Mesenteric fat pad (tissue), 1 donor: ENCODE data around the gene EPS15. TPM values are rescaled to one million over a fixed set of nuclear protein-coding genes. Genes with fewer than 3 reads are reported as not detected.
"Not testable (repeated sequence)": the region's sequence is repeated elsewhere in the genome, so short reads cannot be mapped to it uniquely, and the experiment has no call there.

ENCODE experiments used
- DNase-seq: peaks from one replicate; pipeline ENCODE4 v3.0.0-alpha.2; 2020; ENCODE audit warnings: low spot score
- total RNA-seq: library from RNA; stranded (reverse); fragmentation: NEBNext Ultra II Directional; extraction: Animal tissue kit (Norgen Biotek cat#: 25700); gene quantifications from one replicate; pipeline ENCODE4 v1.2.1, GENCODE V29; 2021
- donor health status: DM: yes; HTN: yes; CAD: no.

EPS15 gene
- total RNA-seq, 1 donor from 2014 or later, result 98.9 TPM

DNA sequence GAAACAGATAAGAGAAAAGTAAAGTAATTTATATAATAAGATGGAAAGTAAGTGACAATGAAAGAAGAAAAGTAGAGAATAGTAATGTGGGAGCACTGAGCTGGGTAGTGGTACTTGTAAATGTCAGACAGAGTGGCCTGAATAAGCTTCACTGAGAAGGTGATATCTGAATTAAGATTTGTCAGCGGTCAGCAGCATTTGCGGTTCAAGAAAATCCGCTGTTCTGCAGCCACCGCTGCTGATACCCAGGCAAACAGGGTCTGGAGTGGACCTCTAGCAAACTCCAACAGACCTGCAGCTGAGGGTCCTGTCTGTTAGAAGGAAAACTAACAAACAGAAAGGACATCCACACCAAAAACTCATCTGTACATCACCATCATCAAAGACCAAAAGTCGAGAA is 132.8 kb downstream of the EPS15 start:
- not testable (repeated sequence) for DNase-seq

DNA sequence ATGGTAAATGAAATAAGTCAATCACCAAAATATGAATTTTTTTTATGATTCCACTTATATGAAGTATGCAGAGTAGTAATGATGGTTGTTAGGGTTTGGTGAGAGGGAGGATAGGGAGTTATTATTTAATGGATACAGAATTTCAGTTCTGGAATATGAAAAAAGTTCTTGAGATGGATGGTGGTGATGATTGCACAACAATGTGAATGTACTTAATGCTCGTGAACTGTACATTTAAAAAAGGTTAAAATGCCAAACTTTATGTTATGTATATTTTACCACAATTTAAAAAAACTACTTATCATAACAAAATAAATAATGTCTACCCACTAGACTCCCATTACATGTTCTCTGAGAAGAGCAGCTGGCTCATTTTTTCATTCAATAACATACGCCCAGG is 133.3 kb downstream of the EPS15 start:
- DNase-seq, result no peak

DNA sequence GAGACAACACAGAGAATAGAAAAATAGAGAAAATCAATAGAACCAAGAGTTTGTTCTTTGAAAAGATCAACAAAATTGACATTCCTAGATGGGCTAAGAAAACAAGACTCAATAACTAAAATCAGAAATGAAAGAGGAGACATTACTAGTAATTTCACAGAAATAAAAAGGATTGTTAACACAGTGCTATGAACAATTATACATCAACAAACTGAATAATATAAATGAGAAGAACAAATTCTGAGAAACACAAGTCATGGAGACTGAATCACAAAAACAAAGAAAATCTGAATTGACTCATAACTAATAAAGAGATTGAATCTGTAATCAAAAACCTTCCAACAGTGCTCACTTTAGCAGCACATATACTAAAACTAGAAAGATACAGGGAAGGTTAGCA is 137.1 kb downstream of the EPS15 start:
- no peak for DNase-seq

DNA sequence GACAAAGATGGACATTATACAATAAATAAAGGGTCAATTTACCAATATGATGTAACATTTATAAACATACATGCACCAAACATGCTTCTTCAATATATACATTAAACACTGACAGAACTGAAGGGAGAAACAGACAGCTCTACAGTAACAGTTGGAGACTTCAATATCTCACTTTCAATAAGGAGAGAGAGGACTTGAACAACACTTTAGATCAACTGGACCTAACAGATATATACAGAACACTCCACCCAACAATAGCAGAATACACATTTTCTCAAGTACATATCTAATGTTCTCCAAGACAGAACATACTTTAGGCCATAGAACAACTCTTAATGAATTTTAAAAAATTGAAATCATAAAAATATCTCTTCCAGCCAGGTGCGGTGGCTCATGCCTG is 138.1 kb downstream of the EPS15 start:
- no peak for DNase-seq

DNA sequence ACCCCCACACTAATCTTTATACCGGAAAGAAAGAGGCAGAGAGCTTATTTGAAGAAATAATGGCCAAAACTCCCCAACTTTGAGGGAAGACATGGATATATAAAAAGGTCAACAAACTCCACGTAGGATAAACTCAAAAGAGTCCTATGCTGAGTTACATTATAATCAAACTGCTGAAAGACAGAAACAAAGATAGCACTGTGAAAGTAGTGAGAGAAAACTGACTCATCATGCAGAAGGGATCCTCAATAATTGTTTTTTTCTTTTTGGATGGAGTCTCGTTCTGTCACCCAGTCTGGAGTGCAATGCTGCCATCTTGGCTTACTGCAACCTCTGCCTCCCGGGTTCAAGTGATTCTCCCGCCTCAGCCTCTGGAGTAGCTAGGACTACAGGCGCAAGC is 140.2 kb downstream of the EPS15 start:
- DNase-seq, result no peak

DNA sequence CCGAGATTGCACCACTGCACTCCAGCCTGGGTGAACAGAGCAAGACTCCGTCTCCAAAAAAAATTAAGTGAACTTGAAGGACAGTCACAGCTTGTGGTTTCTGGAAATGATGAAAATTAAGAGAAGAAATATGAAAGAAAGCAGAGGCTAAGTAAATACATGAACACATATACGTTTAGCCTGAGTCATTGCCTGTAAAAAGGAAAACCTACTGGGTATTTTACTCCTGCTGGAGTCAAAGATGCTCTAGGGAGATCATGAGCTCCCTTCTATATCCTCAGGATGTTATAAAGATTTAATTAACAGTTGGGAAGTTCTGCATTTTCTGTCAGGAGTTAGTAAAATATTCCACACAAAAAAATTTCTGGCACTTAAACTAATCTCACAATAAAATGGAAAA is 145.2 kb downstream of the EPS15 start:
- DNase-seq, result no peak

DNA sequence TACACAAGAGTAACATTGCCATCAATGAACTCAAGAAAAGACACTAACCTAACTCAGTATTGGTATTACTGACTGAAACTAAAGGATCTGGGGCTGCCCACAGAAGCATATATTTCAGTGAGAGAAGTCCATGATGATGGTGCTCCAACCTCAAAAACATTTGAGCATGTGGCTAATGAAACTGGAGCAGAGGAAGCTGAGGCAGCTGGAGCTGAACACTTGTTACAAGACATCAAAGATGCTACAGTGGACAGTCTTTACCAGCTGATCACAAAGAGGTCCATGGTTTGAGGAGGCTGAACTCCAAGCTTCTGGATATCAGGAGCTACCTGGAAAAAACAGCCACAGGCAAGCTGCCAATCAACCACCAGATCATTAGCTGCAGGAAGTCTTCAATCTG is 146.5 kb downstream of the EPS15 start:
- DNase-seq, result no peak

DNA sequence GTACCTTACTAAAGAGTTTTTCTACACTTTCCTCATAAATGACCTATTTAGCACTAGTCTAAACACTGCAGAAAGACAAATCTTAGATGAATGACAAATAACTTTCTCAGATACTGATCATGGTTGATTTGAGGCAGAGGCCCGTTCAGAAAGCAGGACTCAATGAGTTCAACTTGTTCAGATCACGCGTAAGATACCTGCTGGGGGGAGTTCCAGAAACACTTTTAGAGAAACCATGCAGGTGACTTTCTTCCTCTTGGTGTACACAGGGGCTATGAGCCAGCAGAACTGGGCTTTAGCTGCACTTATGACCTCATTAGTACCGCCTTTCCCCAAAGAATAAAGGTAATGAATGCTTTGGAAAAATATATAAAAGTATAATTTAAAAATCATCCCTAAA is 149.9 kb downstream of the EPS15 start:
- DNase-seq, result no peak

DNA sequence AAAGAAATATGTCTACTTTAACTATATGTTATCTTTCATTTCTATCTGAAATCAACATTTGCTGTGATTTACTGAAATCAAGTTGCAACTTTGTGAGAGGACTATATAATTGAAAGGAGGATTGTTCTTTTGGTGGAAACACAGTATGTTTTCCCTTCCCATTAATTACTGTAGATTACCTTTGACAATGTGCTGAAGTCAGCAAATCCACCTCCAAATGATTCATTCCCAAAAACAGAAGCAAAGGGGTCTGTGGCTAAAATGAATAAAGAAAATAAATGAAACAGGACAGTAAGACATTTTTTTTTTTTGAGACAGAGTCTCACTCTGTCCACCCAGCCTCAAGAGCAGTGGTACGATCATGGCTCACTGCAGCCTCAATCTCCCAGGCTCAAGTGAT is 153.3 kb downstream of the EPS15 start:
- DNase-seq, result no peak

DNA sequence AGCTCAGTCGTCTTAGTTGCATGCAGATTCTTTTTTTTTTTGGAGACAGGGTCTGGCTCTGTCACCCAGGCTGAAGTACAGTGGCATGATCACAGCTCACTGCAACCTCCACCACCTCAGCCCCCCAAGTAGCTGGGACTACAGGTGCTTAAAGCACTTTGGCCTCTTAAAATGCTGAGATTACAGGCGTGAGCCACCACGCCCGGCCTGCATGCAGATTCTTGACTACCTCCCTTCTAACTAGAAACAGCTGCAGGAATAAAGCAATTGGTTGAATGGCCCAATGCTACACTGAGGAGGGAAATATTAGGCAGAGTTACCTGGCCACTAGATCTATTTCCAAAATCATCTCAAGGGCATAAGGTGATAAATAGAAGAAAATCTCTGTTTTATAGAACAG is 159.2 kb downstream of the EPS15 start:
- DNase-seq, result no peak

DNA sequence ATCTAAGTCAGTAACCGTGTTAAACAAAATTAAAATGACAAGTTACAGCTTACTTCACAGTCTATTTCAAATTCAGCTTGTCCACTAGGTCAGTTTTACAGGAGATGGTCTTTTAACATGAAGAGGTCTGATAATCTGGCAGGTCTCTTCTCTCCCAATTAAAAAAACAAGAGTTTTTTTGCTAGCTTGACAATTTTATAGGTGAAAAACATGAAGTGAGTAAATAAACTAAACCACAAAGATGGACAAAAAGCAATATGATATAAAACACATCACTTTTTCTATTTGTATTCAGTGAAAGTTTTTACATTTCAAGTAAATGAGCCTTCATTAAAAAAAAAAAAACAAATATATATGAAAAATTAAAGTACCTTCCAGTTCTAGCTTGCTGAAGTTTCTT is 163.7 kb downstream of the EPS15 start:
- DNase-seq, result no peak

DNA sequence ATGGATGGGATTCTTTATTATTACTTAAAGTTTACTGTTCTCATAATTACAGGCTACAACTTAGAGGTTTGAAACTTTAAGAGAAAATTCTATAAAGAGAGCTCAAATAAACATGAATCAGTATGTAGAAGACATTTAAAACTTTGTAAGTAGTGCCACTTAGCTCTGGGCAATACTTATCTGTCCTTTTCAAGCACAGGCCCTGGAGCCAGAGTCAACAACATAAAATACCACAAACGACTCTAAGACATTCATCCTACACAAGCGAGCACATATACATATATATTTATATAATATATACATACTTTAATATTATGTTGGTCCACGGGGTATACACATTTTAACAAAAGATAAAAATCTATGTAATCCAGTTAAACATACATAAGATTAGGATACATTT is 164.7 kb downstream of the EPS15 start:
- no peak for DNase-seq

DNA sequence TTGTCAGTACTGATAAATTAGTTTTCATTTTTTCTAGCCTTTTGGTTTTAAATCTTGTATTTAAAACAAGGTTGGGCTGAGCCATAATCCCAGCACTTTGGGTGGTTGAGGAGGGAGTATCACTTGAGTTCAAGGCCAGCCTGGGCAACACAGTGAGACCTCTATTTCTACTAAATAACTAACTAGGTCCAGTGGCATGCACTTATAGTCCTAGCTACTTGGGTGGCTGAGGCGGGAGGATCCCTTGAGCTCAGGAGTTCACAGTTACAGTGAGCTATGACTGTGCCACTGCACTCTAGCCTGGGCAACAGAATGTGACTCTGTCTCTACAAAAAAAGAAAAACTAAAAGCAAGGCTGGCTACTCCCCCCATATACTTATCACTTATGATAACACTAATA is 167.2 kb downstream of the EPS15 start:
- no peak for DNase-seq

DNA sequence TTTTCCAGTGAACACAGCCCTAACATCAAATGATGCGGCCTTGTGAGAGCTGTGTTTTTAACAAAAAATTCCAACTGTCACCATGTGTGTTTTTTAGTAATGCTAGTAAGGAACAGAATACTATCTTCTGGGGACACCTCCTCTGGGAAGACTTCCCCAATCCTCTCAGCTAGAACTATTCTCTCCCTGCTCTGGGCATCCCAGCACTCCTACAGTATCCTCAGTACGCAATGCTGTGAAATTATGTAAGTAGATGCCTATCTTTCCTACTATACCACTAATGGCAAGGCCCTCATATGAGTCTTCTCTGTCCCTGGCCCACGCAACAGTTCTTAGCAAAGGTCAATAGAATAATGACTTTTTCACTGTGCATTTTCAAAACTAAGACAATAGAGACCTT is 169.2 kb downstream of the EPS15 start:
- no peak for DNase-seq

DNA sequence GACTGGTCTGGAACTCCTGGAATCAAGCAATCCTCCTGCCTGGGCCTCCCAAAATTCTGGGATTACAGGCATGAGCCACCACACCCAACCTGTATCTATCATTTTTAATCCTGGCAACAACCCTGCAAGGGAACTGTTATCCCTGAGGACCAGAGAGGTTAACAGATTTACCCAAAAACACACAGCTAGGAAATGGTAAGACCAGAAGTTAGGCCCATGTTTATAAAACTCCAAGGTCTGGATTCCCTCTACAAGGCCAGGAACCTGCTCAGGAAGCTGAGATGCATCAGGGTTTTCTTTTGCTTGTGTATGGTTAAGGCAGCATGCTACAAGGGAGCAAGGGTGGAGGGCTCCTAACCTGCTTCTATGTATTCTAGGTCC is 170.9 kb downstream of the EPS15 start:
- DNase-seq, result no peak

DNA sequence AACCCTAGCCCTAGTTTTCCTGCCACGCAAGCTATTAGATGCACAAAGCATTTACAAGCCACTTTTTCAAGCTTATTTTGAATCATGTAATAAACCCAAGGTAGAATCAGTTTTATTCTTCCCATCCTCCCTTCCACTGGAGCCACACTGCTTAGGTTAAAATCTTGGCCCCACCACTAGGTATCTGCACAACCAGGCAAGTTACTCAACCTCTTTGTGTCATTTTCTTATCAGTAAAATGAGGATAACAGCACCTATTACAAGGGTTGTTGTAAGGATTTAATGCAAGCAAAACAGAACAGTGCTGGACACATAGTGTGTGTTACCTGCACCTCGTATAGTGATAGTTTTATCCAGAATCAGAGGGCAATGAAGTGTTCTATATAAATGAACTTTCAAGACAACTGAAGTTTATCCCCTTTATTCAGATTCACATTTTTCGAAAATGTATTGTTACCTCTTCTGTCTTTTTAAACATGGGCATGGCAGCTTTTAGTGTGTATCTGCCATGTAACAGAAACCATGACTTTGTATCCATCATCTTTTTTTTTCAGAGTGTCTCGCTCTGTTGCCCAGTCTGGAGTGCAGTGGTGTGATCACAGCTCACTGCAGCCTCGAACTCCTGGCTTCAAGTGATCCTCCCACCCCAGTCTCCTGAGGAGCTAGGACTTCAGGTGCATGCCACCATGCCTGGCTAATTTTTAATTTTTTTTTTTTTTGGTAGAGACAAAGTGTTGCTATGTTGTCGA is 171.5 kb downstream of the EPS15 start:
- no peak for DNase-seq

DNA sequence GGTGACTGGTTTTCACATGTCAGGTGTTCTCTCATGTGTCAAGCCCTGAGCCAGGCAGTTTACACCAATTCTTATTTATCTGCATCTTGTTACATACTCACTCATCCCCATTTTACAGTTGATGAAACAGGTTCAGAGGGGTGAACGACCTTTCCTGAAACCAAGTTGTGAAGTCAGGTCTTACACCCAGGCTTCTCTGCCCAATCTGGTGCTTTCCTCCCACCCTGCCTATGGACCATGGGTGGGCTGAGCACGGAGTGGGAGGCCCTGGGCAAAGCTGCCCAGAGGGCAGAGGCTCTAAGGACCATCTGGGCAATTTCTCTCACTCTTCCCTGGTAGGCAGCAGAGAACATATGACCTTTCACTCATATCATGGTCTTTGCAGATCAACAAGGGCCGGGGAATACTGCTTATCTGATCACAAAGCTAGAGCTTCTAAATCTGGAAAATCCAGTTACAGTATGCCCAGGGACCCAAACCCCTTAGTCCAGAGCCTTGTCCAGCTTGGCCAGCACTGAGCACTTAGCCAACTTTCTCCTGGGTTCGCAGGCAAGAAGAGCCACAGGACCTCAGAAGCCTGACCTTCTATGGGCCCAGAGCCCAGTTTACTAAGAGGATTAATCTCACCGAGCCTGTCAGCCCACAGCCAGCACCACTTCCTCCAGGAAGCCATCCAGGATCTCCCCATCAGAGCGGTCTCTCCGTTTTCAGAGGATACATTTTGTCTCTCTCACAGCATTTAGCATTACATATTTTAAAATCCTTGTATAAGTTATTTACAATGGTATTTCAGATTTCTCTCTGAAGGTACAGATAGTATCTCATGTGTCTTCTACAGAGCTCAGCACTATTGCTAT is 172.8 kb downstream of the EPS15 start:
- DNase-seq, result no peak

DNA sequence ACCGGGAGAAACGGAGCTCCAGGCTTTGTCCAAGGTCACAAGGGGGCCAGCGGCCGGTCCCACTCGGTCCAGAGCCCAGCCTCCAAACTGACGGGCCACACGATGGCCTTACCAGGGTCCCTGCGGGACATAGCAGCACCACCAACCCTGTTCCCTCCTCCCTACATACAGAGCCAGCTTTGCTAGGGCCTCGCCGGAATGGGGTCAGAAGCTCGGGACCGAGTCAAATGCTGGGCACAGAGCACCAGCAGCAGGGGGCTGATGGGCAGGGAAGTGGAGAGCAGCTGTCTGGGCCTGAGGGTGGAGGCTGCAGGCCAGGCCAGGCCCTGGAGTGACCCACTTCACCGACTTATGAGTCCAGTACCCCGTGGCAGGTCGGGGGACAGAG is 173.8 kb downstream of the EPS15 start:
- DNase-seq, result no peak

DNA sequence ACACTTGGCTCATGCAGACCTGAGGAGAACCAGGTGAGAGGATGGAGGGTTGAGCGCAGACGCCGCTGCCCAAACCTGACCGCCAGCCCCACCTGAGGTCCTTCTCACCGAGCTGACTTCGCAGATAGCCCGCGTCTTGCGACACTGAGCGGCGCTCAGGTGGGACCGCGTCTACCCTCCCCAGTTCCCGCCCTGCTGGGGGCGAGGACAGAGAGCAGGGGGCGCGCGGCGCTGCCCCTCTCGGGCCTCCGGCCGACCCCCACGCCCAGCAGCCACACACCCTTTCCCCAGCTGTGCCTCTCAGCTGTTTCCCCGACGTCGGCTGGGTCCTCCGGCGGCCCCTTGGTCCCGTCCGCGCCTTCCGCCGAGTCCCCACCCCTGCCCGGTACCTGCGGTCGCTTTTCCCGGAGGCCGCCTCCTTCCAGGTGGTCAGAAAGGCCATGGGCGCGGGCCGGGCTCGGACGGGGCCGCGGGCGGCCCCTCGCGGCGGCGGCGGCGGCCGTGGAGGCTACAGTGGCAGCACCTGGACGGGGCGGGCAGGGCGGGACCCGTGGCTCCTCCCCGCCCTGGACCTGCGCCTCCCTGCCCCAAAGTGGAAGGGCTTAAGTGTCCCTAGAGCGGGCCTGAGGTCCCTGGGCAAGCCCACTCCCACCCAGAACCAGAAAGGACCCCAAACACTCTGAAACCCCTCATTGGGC is 174.3 kb downstream of the EPS15 start:
- no peak for DNase-seq

DNA sequence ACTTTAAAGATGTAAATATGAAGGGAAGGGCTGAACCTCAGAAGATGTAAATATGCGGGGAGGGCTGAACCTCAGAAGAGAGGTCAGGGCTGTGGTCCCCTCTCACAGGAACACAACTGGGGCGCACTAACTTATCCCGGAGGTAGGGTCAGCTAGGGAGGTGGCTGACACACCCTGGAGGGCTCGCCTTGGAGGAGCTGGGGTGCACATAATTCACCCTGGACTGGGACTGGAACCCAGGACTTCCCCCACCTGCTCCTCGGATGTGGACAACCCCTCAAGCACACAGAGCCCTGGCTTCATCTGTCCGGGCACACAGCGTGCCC is 174.8 kb downstream of the EPS15 start:
- DNase-seq, result no peak

DNA sequence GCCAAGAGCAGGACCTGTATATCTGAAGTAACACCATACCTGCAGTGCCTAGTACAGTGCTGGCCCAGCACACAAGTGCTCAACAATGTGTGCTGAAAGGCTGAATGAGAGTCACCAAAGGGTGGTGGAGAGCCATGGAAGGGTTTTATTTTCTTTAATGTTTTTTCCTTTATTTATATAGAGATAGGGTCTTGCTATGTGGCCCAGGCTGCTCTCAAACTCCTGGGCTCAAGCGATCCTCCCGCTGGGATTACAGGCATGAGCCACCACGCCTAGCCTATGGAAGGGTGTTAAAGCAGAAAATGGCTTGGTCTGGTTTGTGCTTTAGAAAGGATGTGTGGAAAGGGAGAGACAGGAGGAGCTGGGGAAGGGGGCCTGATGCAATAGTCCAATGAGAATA is 175.4 kb downstream of the EPS15 start:
- DNase-seq, result no peak

DNA sequence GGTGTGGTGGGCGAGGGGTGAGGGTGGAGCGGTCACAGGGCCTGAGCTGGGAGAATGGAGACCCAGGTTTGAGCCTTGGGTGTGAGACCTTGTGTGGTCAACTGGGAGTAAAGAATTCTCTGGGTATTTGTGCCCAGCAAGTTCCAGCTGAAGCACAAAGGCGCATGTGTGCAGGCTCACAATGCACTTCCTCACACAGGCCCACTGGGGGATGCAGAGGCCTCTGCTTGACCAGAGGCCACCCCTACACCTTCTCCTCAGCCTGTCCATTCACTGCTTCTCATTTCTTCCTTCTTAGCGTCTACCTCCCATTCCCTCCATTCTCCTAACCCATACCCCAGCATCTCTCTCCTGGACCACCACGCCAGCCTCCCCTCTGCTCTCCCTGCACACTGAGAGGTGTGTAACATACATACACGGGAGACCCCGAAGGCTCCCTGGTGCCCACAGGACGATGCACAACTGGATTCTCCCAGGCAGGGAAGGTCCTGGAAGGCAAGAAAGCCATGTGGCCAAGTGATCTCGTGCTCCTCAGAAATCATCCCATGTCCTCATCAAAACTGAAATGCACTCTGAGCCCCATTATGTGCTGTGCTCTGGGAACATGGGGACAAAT is 176.4 kb downstream of the EPS15 start:
- no peak for DNase-seq
